ENCODE results near the gene XYLT1. TPM values are rescaled to one million over a fixed set of nuclear protein-coding genes. Genes with fewer than 3 reads are reported as not detected.
A peak's percentile ranks its signal among the peaks of the same experiment; 100 is the strongest.

The XYLT1 gene
- total RNA-seq, 1 experiment from 2014 or later: 25.0 TPM

- TF ChIP-seq E2F1 (CRISPR knock-in tag; IDR thresholded peaks at IDR 0.05) (no peak), MAX (CRISPR knock-in tag; IDR thresholded peaks at IDR 0.05) (no peak), MXD4 (CRISPR knock-in tag; IDR thresholded peaks at IDR 0.05; ENCODE audit: borderline replicate concordance) (no peak), ZNF416 (CRISPR knock-in tag; IDR thresholded peaks at IDR 0.05) (no peak), FOXP1 (CRISPR knock-in tag; IDR thresholded peaks at IDR 0.05; ENCODE audit: borderline replicate concordance) (no peak), ATF2 (CRISPR knock-in tag; IDR thresholded peaks at IDR 0.05; ENCODE audit: borderline replicate concordance, low read depth) (no peak), ESRRA (CRISPR knock-in tag; IDR thresholded peaks at IDR 0.05; ENCODE audit: borderline replicate concordance) (no peak), CREB1 (CRISPR knock-in tag; IDR thresholded peaks at IDR 0.05) (no peak), AR (CRISPR knock-in tag; IDR thresholded peaks at IDR 0.05) (no peak), USF1 (CRISPR knock-in tag; IDR thresholded peaks at IDR 0.05) (no peak)
- H3K4me1 Mint-ChIP-seq: peaks cover 20% of the 10 kb centered on the region
- no peak for ATAC-seq
- H3K27ac Mint-ChIP-seq: no peak overlapping the region
- no peaks in the 10 kb centered on the region for H3K9me3 Mint-ChIP-seq
- no peaks in the 10 kb centered on the region for H3K36me3 Mint-ChIP-seq
- H3K27me3 Mint-ChIP-seq (ENCODE audit: low read depth): no peaks in the 10 kb centered on the region
- ChIA-PET POLR2A (no interaction called here), CTCF (no interaction called here)
- no peak for DNase-seq (ENCODE audit: low spot score)
- H3K4me3 Mint-ChIP-seq: no peak overlapping the region
Measured at GRCh38 chr16:17224350-17224749, 246.4 kb downstream of the XYLT1 start.

- peak overlapping the region; percentile 42; the same call in 1 of the 2 replicates for H3K27ac Mint-ChIP-seq
- POLR2A ChIA-PET: no interaction called here
- DNase-seq (ENCODE audit: low spot score) (no peak), ATAC-seq (no peak)
- H3K4me3 Mint-ChIP-seq: no peak overlapping the region
- H3K27me3 Mint-ChIP-seq (ENCODE audit: low read depth): no peaks in the 10 kb centered on the region
- CTCF ChIA-PET: interaction anchor here (1.4 kb wide), 1 partner anchor 245 kb away, joined by 3 read pairs; no protein-coding TSS in a partner anchor
- peaks cover 20% of the 10 kb centered on the region for H3K4me1 Mint-ChIP-seq
- H3K36me3 Mint-ChIP-seq: no peaks in the 10 kb centered on the region
- H3K9me3 Mint-ChIP-seq: no peaks in the 10 kb centered on the region
- TF ChIP-seq ZBTB43 (CRISPR knock-in tag; IDR thresholded peaks at IDR 0.05) (no peak), ZNF512 (CRISPR knock-in tag; IDR thresholded peaks at IDR 0.05; ENCODE audit: borderline replicate concordance) (no peak), ATF2 (CRISPR knock-in tag; IDR thresholded peaks at IDR 0.05; ENCODE audit: borderline replicate concordance, low read depth) (no peak), ATF6 (CRISPR knock-in tag; IDR thresholded peaks at IDR 0.05) (no peak), MYBL2 (CRISPR knock-in tag; IDR thresholded peaks at IDR 0.05) (no peak), AFF4 (CRISPR knock-in tag; IDR thresholded peaks at IDR 0.05; ENCODE audit: borderline replicate concordance) (no peak), USF1 (CRISPR knock-in tag; IDR thresholded peaks at IDR 0.05) (no peak)
Measured at GRCh38 chr16:17223576-17223975, 247.2 kb downstream of the XYLT1 start.
